ENCODE measurements around the gene S100A3.
A peak's percentile ranks its signal among the peaks of the same experiment; 100 is the strongest.

S100A3 gene

GRCh38 chr1:153513023-153513422, 36.0 kb downstream of the S100A3 start:
- TF ChIP-seq CREB1 (IDR thresholded peaks at IDR 0.05; ENCODE audit: low read depth), result no peak
- TF ChIP-seq RAD21 (IDR thresholded peaks at IDR 0.05; ENCODE audit: low read depth), result peak; percentile 11; the same call in 1 of the 2 replicates

GRCh38 chr1:153510984-153511410, 38.1 kb downstream of the S100A3 start:
- no peak for TF ChIP-seq YY1 (IDR thresholded peaks at IDR 0.05; ENCODE audit: low read depth)
- no peak for TF ChIP-seq EGR1 (IDR thresholded peaks at IDR 0.05)
- TF ChIP-seq TAF1 (IDR thresholded peaks at IDR 0.05; ENCODE audit: low read depth), result no peak
- TF ChIP-seq, protein P1, sequence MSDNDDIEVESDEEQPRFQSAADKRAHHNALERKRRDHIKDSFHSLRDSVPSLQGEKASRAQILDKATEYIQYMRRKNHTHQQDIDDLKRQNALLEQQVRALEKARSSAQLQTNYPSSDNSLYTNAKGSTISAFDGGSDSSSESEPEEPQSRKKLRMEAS (IDR thresholded peaks at IDR 0.05), result peak; percentile 99
- TF ChIP-seq, protein P2, sequence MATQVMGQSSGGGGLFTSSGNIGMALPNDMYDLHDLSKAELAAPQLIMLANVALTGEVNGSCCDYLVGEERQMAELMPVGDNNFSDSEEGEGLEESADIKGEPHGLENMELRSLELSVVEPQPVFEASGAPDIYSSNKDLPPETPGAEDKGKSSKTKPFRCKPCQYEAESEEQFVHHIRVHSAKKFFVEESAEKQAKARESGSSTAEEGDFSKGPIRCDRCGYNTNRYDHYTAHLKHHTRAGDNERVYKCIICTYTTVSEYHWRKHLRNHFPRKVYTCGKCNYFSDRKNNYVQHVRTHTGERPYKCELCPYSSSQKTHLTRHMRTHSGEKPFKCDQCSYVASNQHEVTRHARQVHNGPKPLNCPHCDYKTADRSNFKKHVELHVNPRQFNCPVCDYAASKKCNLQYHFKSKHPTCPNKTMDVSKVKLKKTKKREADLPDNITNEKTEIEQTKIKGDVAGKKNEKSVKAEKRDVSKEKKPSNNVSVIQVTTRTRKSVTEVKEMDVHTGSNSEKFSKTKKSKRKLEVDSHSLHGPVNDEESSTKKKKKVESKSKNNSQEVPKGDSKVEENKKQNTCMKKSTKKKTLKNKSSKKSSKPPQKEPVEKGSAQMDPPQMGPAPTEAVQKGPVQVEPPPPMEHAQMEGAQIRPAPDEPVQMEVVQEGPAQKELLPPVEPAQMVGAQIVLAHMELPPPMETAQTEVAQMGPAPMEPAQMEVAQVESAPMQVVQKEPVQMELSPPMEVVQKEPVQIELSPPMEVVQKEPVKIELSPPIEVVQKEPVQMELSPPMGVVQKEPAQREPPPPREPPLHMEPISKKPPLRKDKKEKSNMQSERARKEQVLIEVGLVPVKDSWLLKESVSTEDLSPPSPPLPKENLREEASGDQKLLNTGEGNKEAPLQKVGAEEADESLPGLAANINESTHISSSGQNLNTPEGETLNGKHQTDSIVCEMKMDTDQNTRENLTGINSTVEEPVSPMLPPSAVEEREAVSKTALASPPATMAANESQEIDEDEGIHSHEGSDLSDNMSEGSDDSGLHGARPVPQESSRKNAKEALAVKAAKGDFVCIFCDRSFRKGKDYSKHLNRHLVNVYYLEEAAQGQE (IDR thresholded peaks at IDR 0.05; ENCODE audit: low read depth), result no peak
- peak; percentile 99 for TF ChIP-seq RAD21 (IDR thresholded peaks at IDR 0.05; ENCODE audit: low read depth)
- no peak for TF ChIP-seq FOXM1 (IDR thresholded peaks at IDR 0.05; ENCODE audit: borderline replicate concordance, low read depth)
- TF ChIP-seq CREB1 (IDR thresholded peaks at IDR 0.05; ENCODE audit: low read depth), result no peak
- TF ChIP-seq ZBTB7A (IDR thresholded peaks at IDR 0.05; ENCODE audit: low read depth), result peak; percentile 63; the same call in 1 of the 2 replicates
- no peak for TF ChIP-seq CEBPB (IDR thresholded peaks at IDR 0.05)
- TF ChIP-seq, protein P3, sequence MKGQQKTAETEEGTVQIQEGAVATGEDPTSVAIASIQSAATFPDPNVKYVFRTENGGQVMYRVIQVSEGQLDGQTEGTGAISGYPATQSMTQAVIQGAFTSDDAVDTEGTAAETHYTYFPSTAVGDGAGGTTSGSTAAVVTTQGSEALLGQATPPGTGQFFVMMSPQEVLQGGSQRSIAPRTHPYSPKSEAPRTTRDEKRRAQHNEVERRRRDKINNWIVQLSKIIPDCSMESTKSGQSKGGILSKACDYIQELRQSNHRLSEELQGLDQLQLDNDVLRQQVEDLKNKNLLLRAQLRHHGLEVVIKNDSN (IDR thresholded peaks at IDR 0.05), result peak; percentile 80
- TF ChIP-seq EP300 (IDR thresholded peaks at IDR 0.05; ENCODE audit: borderline replicate concordance), result no peak
- TF ChIP-seq TCF12 (IDR thresholded peaks at IDR 0.05; ENCODE audit: low read depth), result peak; percentile 28; the same call in 1 of the 2 replicates
- peak; percentile 49 for TF ChIP-seq NFIC (IDR thresholded peaks at IDR 0.05)
- no peak for TF ChIP-seq TEAD4 (IDR thresholded peaks at IDR 0.05)

DNA sequence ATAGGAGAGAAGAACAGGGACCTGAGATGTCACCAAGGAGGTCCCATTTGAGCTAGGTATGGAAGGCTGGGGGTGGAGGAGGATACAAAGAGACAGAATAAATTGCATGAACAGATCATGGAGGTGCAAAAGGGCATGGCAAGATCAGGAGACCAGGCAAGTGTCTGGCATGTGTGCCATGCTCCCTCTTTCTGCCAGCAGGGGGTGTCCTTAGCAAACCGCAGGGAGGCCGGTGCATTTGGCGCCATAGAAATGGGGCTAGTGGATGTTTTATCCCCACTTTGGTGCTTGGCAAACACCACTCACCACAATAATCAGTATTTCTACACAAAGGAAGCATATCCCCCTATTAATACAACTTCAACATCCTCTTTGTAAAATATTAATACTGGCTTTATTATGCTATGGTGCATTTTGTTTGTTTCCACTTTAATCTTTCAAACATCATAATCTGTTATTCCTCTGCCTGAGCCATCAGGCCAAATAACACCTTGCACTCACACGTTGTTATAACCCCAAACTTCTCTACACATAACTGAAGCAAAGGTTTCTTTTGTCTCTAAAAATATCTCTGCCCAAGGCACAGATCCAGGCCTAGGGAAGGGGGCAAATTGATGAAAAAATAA, 39.2 kb downstream of the S100A3 start:
- TF ChIP-seq RAD21 (IDR thresholded peaks at IDR 0.05; ENCODE audit: low read depth), result peak; percentile 85
- TF ChIP-seq, protein P3 (IDR thresholded peaks at IDR 0.05), result no peak

DNA sequence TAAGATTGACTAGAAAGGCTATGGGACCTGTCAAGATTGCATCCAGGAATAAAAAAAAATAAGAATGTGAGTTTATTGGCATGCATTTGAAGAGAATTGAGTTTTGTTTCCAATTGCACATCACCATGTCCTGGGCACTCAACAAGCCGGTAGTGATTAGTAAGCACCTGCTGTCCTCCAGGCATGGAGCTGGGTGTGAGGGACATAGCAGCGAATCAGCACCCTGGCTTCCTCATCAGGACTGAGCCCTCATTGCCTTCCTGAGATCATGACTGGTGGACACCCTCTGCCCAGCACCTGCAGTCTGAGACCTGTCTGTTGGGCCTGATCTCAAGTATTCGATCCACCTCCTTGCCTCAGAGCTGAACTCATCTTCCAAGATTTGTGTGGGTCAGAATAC, 40.0 kb downstream of the S100A3 start:
- TF ChIP-seq YY1 (IDR thresholded peaks at IDR 0.05; ENCODE audit: low read depth) (no peak), CEBPB (IDR thresholded peaks at IDR 0.05) (no peak), RAD21 (IDR thresholded peaks at IDR 0.05; ENCODE audit: low read depth) (no peak), TCF12 (IDR thresholded peaks at IDR 0.05; ENCODE audit: low read depth) (no peak), ZBTB7A (IDR thresholded peaks at IDR 0.05; ENCODE audit: low read depth) (no peak), TEAD4 (IDR thresholded peaks at IDR 0.05) (no peak), EGR1 (IDR thresholded peaks at IDR 0.05) (no peak), EP300 (IDR thresholded peaks at IDR 0.05; ENCODE audit: borderline replicate concordance) (no peak), TAF1 (IDR thresholded peaks at IDR 0.05; ENCODE audit: low read depth) (no peak), CREB1 (IDR thresholded peaks at IDR 0.05; ENCODE audit: low read depth) (no peak), NFIC (IDR thresholded peaks at IDR 0.05) (no peak)
- TF ChIP-seq, protein P2 (IDR thresholded peaks at IDR 0.05; ENCODE audit: low read depth), result no peak
- TF ChIP-seq, protein P3 (IDR thresholded peaks at IDR 0.05), result no peak
- TF ChIP-seq, protein P1 (IDR thresholded peaks at IDR 0.05), result no peak

DNA sequence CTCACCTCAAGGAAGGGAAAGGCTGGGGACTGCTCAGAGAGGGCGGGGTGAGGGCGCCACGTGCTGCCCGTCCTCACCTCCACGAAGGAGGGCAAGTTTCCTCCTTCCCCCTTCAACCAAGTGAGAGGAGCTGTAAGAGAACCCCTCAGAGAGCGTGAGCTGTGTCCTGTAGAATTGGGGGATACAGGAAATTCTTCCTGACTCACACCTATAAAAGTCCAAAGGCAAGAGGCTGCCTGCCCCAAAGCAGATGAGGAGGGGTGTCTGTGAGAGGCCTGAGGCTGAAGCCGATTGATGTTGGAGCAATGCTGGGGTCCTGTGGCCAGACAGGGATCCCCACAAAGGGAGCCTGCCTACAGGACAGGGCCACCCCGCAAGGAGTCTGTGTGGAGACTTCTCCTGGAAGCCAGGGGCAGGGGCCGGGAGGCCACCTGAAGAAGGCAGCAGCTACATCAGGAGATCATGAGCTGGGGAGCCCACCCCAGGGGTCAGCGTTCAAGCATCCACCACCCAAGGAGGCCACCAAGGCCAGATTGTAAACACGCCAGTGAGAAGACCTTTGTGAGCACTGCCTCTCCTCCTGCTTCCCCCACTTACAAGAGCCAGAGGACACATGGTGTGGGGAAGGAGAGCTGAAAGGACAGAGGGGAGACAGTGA, 41.0 kb downstream of the S100A3 start:
- TF ChIP-seq TEAD4 (IDR thresholded peaks at IDR 0.05) (no peak), ZBTB7A (IDR thresholded peaks at IDR 0.05; ENCODE audit: low read depth) (no peak), TAF1 (IDR thresholded peaks at IDR 0.05; ENCODE audit: low read depth) (no peak), CEBPB (IDR thresholded peaks at IDR 0.05) (no peak), NFIC (IDR thresholded peaks at IDR 0.05) (no peak), CREB1 (IDR thresholded peaks at IDR 0.05; ENCODE audit: low read depth) (no peak), RAD21 (IDR thresholded peaks at IDR 0.05; ENCODE audit: low read depth) (no peak), EGR1 (IDR thresholded peaks at IDR 0.05) (no peak)
- TF ChIP-seq, protein P3 (IDR thresholded peaks at IDR 0.05), result no peak
- TF ChIP-seq, protein P1 (IDR thresholded peaks at IDR 0.05), result no peak
